NB4 (cell line): ENCODE data around the gene MAD1L1.

Experiments
- CTCF ChIP-seq: IDR thresholded peaks from one replicate; pipeline ENCODE4 v1.5.1; 2012; ENCODE audit warnings: low read depth, low read length
- POLR2A ChIP-seq: IDR thresholded peaks from 2 replicates; pipeline ENCODE4 v1.6.1; 2011; ENCODE audit warnings: mild to moderate bottlenecking; ENCODE audit not compliant: insufficient read length; ENCODE audit errors: extremely low read depth

GRCh38 chr7:2033586-2034135 is 199.1 kb downstream of the MAD1L1 start:
- no peak for TF ChIP-seq POLR2A
- no peak for TF ChIP-seq CTCF
